ENCODE data around the gene PLPP3. TPM values are rescaled to one million over a fixed set of nuclear protein-coding genes. Genes with fewer than 3 reads are reported as not detected.

PLPP3 gene
- total and polyA plus RNA-seq, 2 experiments from 2014 or later = 41.9 to 61.9 TPM

DNA sequence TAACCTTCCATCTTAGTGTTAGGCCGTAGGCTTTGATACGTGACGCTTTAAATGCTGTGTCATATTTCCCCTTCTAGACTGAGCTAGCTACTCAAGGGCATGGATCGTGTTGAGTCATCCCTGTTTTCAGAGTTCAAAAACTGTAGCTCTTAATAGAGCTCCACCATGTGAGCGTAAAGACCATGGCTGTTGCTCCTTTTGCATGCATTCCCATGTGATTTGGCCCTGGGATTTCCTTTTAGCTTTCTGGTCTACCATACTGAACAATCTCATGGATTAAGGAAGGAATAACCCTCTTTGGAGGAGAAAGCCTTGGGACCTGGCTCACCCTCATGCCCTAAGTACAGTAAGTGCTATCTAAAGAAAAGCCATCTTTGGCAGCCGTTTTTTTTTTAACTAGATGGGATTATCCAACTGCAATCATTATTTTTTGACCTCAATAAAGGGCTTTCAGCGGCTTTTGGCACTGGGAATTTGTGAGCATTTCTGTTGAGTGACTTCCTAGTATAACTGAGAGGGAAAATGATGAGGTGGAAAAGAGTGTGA, 76.6 kb downstream of the PLPP3 start (continued):
- TF ChIP-seq, protein P1, sequence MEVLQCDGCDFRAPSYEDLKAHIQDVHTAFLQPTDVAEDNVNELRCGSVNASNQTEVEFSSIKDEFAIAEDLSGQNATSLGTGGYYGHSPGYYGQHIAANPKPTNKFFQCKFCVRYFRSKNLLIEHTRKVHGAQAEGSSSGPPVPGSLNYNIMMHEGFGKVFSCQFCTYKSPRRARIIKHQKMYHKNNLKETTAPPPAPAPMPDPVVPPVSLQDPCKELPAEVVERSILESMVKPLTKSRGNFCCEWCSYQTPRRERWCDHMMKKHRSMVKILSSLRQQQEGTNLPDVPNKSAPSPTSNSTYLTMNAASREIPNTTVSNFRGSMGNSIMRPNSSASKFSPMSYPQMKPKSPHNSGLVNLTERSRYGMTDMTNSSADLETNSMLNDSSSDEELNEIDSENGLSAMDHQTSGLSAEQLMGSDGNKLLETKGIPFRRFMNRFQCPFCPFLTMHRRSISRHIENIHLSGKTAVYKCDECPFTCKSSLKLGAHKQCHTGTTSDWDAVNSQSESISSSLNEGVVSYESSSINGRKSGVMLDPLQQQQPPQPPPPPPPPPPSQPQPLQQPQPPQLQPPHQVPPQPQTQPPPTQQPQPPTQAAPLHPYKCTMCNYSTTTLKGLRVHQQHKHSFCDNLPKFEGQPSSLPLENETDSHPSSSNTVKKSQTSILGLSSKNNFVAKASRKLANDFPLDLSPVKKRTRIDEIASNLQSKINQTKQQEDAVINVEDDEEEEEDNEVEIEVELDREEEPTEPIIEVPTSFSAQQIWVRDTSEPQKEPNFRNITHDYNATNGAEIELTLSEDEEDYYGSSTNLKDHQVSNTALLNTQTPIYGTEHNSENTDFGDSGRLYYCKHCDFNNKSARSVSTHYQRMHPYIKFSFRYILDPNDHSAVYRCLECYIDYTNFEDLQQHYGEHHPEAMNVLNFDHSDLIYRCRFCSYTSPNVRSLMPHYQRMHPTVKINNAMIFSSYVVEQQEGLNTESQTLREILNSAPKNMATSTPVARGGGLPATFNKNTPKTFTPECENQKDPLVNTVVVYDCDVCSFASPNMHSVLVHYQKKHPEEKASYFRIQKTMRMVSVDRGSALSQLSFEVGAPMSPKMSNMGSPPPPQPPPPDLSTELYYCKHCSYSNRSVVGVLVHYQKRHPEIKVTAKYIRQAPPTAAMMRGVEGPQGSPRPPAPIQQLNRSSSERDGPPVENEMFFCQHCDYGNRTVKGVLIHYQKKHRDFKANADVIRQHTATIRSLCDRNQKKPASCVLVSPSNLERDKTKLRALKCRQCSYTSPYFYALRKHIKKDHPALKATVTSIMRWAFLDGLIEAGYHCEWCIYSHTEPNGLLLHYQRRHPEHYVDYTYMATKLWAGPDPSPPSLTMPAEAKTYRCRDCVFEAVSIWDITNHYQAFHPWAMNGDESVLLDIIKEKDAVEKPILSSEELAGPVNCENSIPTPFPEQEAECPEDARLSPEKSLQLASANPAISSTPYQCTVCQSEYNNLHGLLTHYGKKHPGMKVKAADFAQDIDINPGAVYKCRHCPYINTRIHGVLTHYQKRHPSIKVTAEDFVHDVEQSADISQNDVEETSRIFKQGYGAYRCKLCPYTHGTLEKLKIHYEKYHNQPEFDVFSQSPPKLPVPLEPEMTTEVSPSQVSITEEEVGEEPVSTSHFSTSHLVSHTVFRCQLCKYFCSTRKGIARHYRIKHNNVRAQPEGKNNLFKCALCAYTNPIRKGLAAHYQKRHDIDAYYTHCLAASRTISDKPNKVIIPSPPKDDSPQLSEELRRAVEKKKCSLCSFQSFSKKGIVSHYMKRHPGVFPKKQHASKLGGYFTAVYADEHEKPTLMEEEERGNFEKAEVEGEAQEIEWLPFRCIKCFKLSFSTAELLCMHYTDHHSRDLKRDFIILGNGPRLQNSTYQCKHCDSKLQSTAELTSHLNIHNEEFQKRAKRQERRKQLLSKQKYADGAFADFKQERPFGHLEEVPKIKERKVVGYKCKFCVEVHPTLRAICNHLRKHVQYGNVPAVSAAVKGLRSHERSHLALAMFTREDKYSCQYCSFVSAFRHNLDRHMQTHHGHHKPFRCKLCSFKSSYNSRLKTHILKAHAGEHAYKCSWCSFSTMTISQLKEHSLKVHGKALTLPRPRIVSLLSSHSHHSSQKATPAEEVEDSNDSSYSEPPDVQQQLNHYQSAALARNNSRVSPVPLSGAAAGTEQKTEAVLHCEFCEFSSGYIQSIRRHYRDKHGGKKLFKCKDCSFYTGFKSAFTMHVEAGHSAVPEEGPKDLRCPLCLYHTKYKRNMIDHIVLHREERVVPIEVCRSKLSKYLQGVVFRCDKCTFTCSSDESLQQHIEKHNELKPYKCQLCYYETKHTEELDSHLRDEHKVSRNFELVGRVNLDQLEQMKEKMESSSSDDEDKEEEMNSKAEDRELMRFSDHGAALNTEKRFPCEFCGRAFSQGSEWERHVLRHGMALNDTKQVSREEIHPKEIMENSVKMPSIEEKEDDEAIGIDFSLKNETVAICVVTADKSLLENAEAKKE (CRISPR knock-in tag; IDR thresholded peaks at IDR 0.05) = no peak
- TF ChIP-seq, protein P2, sequence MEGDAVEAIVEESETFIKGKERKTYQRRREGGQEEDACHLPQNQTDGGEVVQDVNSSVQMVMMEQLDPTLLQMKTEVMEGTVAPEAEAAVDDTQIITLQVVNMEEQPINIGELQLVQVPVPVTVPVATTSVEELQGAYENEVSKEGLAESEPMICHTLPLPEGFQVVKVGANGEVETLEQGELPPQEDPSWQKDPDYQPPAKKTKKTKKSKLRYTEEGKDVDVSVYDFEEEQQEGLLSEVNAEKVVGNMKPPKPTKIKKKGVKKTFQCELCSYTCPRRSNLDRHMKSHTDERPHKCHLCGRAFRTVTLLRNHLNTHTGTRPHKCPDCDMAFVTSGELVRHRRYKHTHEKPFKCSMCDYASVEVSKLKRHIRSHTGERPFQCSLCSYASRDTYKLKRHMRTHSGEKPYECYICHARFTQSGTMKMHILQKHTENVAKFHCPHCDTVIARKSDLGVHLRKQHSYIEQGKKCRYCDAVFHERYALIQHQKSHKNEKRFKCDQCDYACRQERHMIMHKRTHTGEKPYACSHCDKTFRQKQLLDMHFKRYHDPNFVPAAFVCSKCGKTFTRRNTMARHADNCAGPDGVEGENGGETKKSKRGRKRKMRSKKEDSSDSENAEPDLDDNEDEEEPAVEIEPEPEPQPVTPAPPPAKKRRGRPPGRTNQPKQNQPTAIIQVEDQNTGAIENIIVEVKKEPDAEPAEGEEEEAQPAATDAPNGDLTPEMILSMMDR (conservative IDR thresholded peaks at IDR 0.05; ENCODE audit: low read depth in 2 of 2) = no peak
- TF ChIP-seq STAT1 (IDR thresholded peaks at IDR 0.05; ENCODE audit: unreplicated experiment) (no peak), EZH2phosphoT487 (IDR thresholded peaks at IDR 0.05; ENCODE audit: unreplicated experiment) (no peak), ZNF114 (CRISPR knock-in tag; IDR thresholded peaks at IDR 0.05) (no peak), POLR2AphosphoS5 (IDR thresholded peaks at IDR 0.05; ENCODE audit: low read depth) (no peak), EZH2 (IDR thresholded peaks at IDR 0.05; ENCODE audit: low read depth, unreplicated experiment) (no peak), ZNF331 (CRISPR knock-in tag; IDR thresholded peaks at IDR 0.05; ENCODE audit: low read depth) (no peak)
- TF ChIP-seq, protein P3, sequence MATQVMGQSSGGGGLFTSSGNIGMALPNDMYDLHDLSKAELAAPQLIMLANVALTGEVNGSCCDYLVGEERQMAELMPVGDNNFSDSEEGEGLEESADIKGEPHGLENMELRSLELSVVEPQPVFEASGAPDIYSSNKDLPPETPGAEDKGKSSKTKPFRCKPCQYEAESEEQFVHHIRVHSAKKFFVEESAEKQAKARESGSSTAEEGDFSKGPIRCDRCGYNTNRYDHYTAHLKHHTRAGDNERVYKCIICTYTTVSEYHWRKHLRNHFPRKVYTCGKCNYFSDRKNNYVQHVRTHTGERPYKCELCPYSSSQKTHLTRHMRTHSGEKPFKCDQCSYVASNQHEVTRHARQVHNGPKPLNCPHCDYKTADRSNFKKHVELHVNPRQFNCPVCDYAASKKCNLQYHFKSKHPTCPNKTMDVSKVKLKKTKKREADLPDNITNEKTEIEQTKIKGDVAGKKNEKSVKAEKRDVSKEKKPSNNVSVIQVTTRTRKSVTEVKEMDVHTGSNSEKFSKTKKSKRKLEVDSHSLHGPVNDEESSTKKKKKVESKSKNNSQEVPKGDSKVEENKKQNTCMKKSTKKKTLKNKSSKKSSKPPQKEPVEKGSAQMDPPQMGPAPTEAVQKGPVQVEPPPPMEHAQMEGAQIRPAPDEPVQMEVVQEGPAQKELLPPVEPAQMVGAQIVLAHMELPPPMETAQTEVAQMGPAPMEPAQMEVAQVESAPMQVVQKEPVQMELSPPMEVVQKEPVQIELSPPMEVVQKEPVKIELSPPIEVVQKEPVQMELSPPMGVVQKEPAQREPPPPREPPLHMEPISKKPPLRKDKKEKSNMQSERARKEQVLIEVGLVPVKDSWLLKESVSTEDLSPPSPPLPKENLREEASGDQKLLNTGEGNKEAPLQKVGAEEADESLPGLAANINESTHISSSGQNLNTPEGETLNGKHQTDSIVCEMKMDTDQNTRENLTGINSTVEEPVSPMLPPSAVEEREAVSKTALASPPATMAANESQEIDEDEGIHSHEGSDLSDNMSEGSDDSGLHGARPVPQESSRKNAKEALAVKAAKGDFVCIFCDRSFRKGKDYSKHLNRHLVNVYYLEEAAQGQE (IDR thresholded peaks at IDR 0.05; ENCODE audit: unreplicated experiment) = no peak
- TF ChIP-seq, protein P4, sequence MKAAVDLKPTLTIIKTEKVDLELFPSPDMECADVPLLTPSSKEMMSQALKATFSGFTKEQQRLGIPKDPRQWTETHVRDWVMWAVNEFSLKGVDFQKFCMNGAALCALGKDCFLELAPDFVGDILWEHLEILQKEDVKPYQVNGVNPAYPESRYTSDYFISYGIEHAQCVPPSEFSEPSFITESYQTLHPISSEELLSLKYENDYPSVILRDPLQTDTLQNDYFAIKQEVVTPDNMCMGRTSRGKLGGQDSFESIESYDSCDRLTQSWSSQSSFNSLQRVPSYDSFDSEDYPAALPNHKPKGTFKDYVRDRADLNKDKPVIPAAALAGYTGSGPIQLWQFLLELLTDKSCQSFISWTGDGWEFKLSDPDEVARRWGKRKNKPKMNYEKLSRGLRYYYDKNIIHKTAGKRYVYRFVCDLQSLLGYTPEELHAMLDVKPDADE (IDR thresholded peaks at IDR 0.05) = no peak
